Measurements from ENCODE around the gene GALNT2.

Gene GALNT2

GRCh38 chr1:230206976-230207375 is 139.9 kb downstream of the GALNT2 start:
- H2BK12ac ChIP-seq (ENCODE audit: low read length), result no peak overlapping the region
- H4K91ac ChIP-seq (ENCODE audit: low read depth, low read length, poor library complexity), result no peak overlapping the region
- H3K4me3 ChIP-seq (ENCODE audit: low read length in 2 of 2), result no peak overlapping the region
- no peak overlapping the region for H3K4ac ChIP-seq (ENCODE audit: low read length)
- no peak overlapping the region for H2BK120ac ChIP-seq (ENCODE audit: low read depth, low read length)
- peaks cover 2 to 30% of the 10 kb centered on the region in 2 donors for H3K36me3 ChIP-seq (replicated peaks in 1 of 2; ENCODE audit: control insufficient read depth in 2 of 2, insufficient read depth in 2 of 2, low read length in 2 of 2)
- no peak overlapping the region for H3K23ac ChIP-seq (ENCODE audit: low read depth, low read length, poor library complexity)
- no peak overlapping the region for H3K4me2 ChIP-seq (ENCODE audit: insufficient read depth, low read length, poor library complexity, severe bottlenecking)
- H3K14ac ChIP-seq (ENCODE audit: low read length), result no peak overlapping the region
- peaks cover 0 to 3% of the 10 kb centered on the region in 2 donors for H3K4me1 ChIP-seq (ENCODE audit: control insufficient read depth in 2 of 2, insufficient read depth in 1 of 2, low read depth in 1 of 2, low read length in 2 of 2)
- no peak overlapping the region for H2BK15ac ChIP-seq (ENCODE audit: low read length)
- H3K9me3 ChIP-seq (replicated peaks in 1 of 2; ENCODE audit: control insufficient read depth in 2 of 2, insufficient read depth in 1 of 2, low read depth in 1 of 2, low read length in 2 of 2), result no peaks in the 10 kb centered on the region
- no CpG with 5 or more reads among the region's 4 CpGs for WGBS, 2 donors (ENCODE audit: extremely low coverage in 2 of 2, insufficient read length in 2 of 2, insufficient replicate concordance in 1 of 2)
- H3K27me3 ChIP-seq (ENCODE audit: control insufficient read depth in 3 of 3, insufficient read depth in 3 of 3, low read depth in 1 of 3, low read length in 3 of 3), result peaks cover 0 to 2% (median 0%) of the 10 kb centered on the region in 3 experiments
- H3K18ac ChIP-seq (ENCODE audit: low read length), result no peak overlapping the region
- no peak overlapping the region for H4K8ac ChIP-seq (ENCODE audit: low read depth, low read length)
- no peak overlapping the region for H2BK5ac ChIP-seq (ENCODE audit: low read length)
- no peak for DNase-seq (ENCODE audit: low spot score)
- no peak overlapping the region for H3K9ac ChIP-seq (ENCODE audit: low read depth, low read length, poor library complexity)
- no peak overlapping the region for H2AK5ac ChIP-seq (ENCODE audit: low read depth, low read length)
- H3K27ac ChIP-seq (replicated peaks; ENCODE audit: low read length), result no peak overlapping the region
- no peak overlapping the region for H2AFZ ChIP-seq (ENCODE audit: low read length)
- no peaks in the 10 kb centered on the region for H3K79me1 ChIP-seq (ENCODE audit: low read depth, low read length)

GRCh38 chr1:230207598-230207997 is 140.6 kb downstream of the GALNT2 start:
- H3K27me3 ChIP-seq (ENCODE audit: control insufficient read depth in 3 of 3, insufficient read depth in 3 of 3, low read depth in 1 of 3, low read length in 3 of 3), result peaks cover 0 to 2% (median 0%) of the 10 kb centered on the region in 3 experiments
- H3K4me2 ChIP-seq (ENCODE audit: insufficient read depth, low read length, poor library complexity, severe bottlenecking), result no peak overlapping the region
- no CpG with 5 or more reads among the region's 6 CpGs for WGBS, 2 donors (ENCODE audit: extremely low coverage in 2 of 2, insufficient read length in 2 of 2, insufficient replicate concordance in 1 of 2)

GRCh38 chr1:230208619-230209261 is 141.7 kb downstream of the GALNT2 start:
- no peak overlapping the region for H3K9ac ChIP-seq (ENCODE audit: low read depth, low read length, poor library complexity)
- no peak for DNase-seq (ENCODE audit: low spot score)
- no peak overlapping the region for H3K27ac ChIP-seq (replicated peaks; ENCODE audit: low read length)
- H3K4ac ChIP-seq (ENCODE audit: low read length), result no peak overlapping the region
- H2BK120ac ChIP-seq (ENCODE audit: low read depth, low read length), result no peak overlapping the region
- peaks cover 0 to 3% of the 10 kb centered on the region in 2 donors for H3K4me1 ChIP-seq (ENCODE audit: control insufficient read depth in 2 of 2, insufficient read depth in 1 of 2, low read depth in 1 of 2, low read length in 2 of 2)
- H3K18ac ChIP-seq (ENCODE audit: low read length), result no peak overlapping the region
- no peaks in the 10 kb centered on the region for H3K79me1 ChIP-seq (ENCODE audit: low read depth, low read length)
- no peak overlapping the region for H3K4me3 ChIP-seq (ENCODE audit: low read length in 2 of 2)
- H3K14ac ChIP-seq (ENCODE audit: low read length), result no peak overlapping the region
- H2AK5ac ChIP-seq (ENCODE audit: low read depth, low read length), result no peak overlapping the region
- H3K36me3 ChIP-seq (replicated peaks in 1 of 2; ENCODE audit: control insufficient read depth in 2 of 2, insufficient read depth in 2 of 2, low read length in 2 of 2), result peaks cover 2 to 21% of the 10 kb centered on the region in 2 donors
- H2BK15ac ChIP-seq (ENCODE audit: low read length), result no peak overlapping the region
- no peak overlapping the region for H2BK12ac ChIP-seq (ENCODE audit: low read length)
- WGBS, 2 donors (ENCODE audit: extremely low coverage in 2 of 2, insufficient read length in 2 of 2, insufficient replicate concordance in 1 of 2), result no CpG with 5 or more reads among the region's 10 CpGs
- no peak overlapping the region for H3K4me2 ChIP-seq (ENCODE audit: insufficient read depth, low read length, poor library complexity, severe bottlenecking)
- no peak overlapping the region for H2AFZ ChIP-seq (ENCODE audit: low read length)
- H3K9me3 ChIP-seq (replicated peaks in 1 of 2; ENCODE audit: control insufficient read depth in 2 of 2, insufficient read depth in 1 of 2, low read depth in 1 of 2, low read length in 2 of 2), result no peaks in the 10 kb centered on the region
- no peak overlapping the region for H4K91ac ChIP-seq (ENCODE audit: low read depth, low read length, poor library complexity)
- H3K27me3 ChIP-seq (ENCODE audit: control insufficient read depth in 3 of 3, insufficient read depth in 3 of 3, low read depth in 1 of 3, low read length in 3 of 3), result peaks cover 0 to 2% (median 0%) of the 10 kb centered on the region in 3 experiments
- H2BK5ac ChIP-seq (ENCODE audit: low read length), result no peak overlapping the region
- no peak overlapping the region for H3K23ac ChIP-seq (ENCODE audit: low read depth, low read length, poor library complexity)
- no peak overlapping the region for H4K8ac ChIP-seq (ENCODE audit: low read depth, low read length)

More at GRCh38 chr1:230207598-230207997, 140.6 kb downstream of the GALNT2 start:
- Histone ChIP-seq H3K4me3 (ENCODE audit: low read length in 2 of 2) (no peak overlapping the region), H4K91ac (ENCODE audit: low read depth, low read length, poor library complexity) (no peak overlapping the region), H3K36me3 (replicated peaks in 1 of 2; ENCODE audit: control insufficient read depth in 2 of 2, insufficient read depth in 2 of 2, low read length in 2 of 2) (peaks cover 2 to 30% of the 10 kb centered on the region in 2 donors), H2BK15ac (ENCODE audit: low read length) (no peak overlapping the region), H3K27ac (replicated peaks; ENCODE audit: low read length) (no peak overlapping the region), H3K4ac (ENCODE audit: low read length) (no peak overlapping the region), H2BK120ac (ENCODE audit: low read depth, low read length) (no peak overlapping the region), H2BK5ac (ENCODE audit: low read length) (no peak overlapping the region), H3K18ac (ENCODE audit: low read length) (no peak overlapping the region), H3K4me1 (ENCODE audit: control insufficient read depth in 2 of 2, insufficient read depth in 1 of 2, low read depth in 1 of 2, low read length in 2 of 2) (peaks cover 0 to 3% of the 10 kb centered on the region in 2 donors), H3K14ac (ENCODE audit: low read length) (no peak overlapping the region), H3K23ac (ENCODE audit: low read depth, low read length, poor library complexity) (no peak overlapping the region), H3K79me1 (ENCODE audit: low read depth, low read length) (no peaks in the 10 kb centered on the region), H4K8ac (ENCODE audit: low read depth, low read length) (no peak overlapping the region), H3K9ac (ENCODE audit: low read depth, low read length, poor library complexity) (no peak overlapping the region), H2AK5ac (ENCODE audit: low read depth, low read length) (no peak overlapping the region), H3K9me3 (replicated peaks in 1 of 2; ENCODE audit: control insufficient read depth in 2 of 2, insufficient read depth in 1 of 2, low read depth in 1 of 2, low read length in 2 of 2) (no peaks in the 10 kb centered on the region), H2BK12ac (ENCODE audit: low read length) (no peak overlapping the region), H2AFZ (ENCODE audit: low read length) (no peak overlapping the region)
- DNase-seq (ENCODE audit: low spot score), result no peak

GRCh38 chr1:230210326-230210980 is 143.4 kb downstream of the GALNT2 start:
- no peaks in the 10 kb centered on the region for H3K9me3 ChIP-seq (replicated peaks in 1 of 2; ENCODE audit: control insufficient read depth in 2 of 2, insufficient read depth in 1 of 2, low read depth in 1 of 2, low read length in 2 of 2)
- no peak overlapping the region for H3K4me3 ChIP-seq (ENCODE audit: low read length in 2 of 2)
- no peak for DNase-seq (ENCODE audit: low spot score)
- no peak overlapping the region for H2BK12ac ChIP-seq (ENCODE audit: low read length)
- no peak overlapping the region for H2AFZ ChIP-seq (ENCODE audit: low read length)
- H4K8ac ChIP-seq (ENCODE audit: low read depth, low read length), result no peak overlapping the region
- no peak overlapping the region for H3K14ac ChIP-seq (ENCODE audit: low read length)
- H3K4ac ChIP-seq (ENCODE audit: low read length), result no peak overlapping the region
- H3K36me3 ChIP-seq (replicated peaks in 1 of 2; ENCODE audit: control insufficient read depth in 2 of 2, insufficient read depth in 2 of 2, low read length in 2 of 2), result peaks cover 2 to 6% of the 10 kb centered on the region in 2 donors
- H3K9ac ChIP-seq (ENCODE audit: low read depth, low read length, poor library complexity), result no peak overlapping the region
- no peak overlapping the region for H3K4me2 ChIP-seq (ENCODE audit: insufficient read depth, low read length, poor library complexity, severe bottlenecking)
- no peak overlapping the region for H3K23ac ChIP-seq (ENCODE audit: low read depth, low read length, poor library complexity)
- peaks cover 0 to 2% (median 0%) of the 10 kb centered on the region in 3 experiments for H3K27me3 ChIP-seq (ENCODE audit: control insufficient read depth in 3 of 3, insufficient read depth in 3 of 3, low read depth in 1 of 3, low read length in 3 of 3)
- H2BK15ac ChIP-seq (ENCODE audit: low read length), result no peak overlapping the region
- H3K18ac ChIP-seq (ENCODE audit: low read length), result no peak overlapping the region
- H3K4me1 ChIP-seq (ENCODE audit: control insufficient read depth in 2 of 2, insufficient read depth in 1 of 2, low read depth in 1 of 2, low read length in 2 of 2), result peaks cover 0 to 2% of the 10 kb centered on the region in 2 donors
- no peak overlapping the region for H3K27ac ChIP-seq (replicated peaks; ENCODE audit: low read length)
- WGBS, 2 donors (ENCODE audit: extremely low coverage in 2 of 2, insufficient read length in 2 of 2, insufficient replicate concordance in 1 of 2), result no CpG with 5 or more reads among the region's 4 CpGs
- H2BK120ac ChIP-seq (ENCODE audit: low read depth, low read length), result no peak overlapping the region
- H2BK5ac ChIP-seq (ENCODE audit: low read length), result no peak overlapping the region
- H4K91ac ChIP-seq (ENCODE audit: low read depth, low read length, poor library complexity), result no peak overlapping the region
- no peaks in the 10 kb centered on the region for H3K79me1 ChIP-seq (ENCODE audit: low read depth, low read length)
- H2AK5ac ChIP-seq (ENCODE audit: low read depth, low read length), result no peak overlapping the region

Measured in neuronal stem cell (in vitro differentiated cells).